ENCODE results near the gene ADGRD2. TPM values are rescaled to one million over a fixed set of nuclear protein-coding genes. Genes with fewer than 3 reads are reported as not detected.

The ADGRD2 gene
- polyA plus RNA-seq, 3 donors: not detected

- Histone ChIP-seq H3K27me3 (ENCODE audit: control insufficient read depth in 2 of 2, insufficient read depth in 2 of 2, low read length in 2 of 2) (peaks cover 0 to 10% of the 10 kb centered on the region in 2 donors), H3K4me2 (replicated peaks; ENCODE audit: extremely low read depth, low read length, poor library complexity, severe bottlenecking) (no peak overlapping the region), H3K4me1 (ENCODE audit: control insufficient read depth in 1 of 2, insufficient read depth in 2 of 2, low read length in 2 of 2) (peaks cover 0 to 12% of the 10 kb centered on the region in 2 donors), H3K36me3 (replicated peaks in 1 of 2; ENCODE audit: control insufficient read depth in 1 of 2, insufficient read depth in 2 of 2, low read length in 2 of 2) (no peaks in the 10 kb centered on the region), H2AFZ (ENCODE audit: insufficient read depth, low read depth, low read length, poor library complexity, severe bottlenecking) (no peak overlapping the region), H3K4me3 (replicated peaks in 1 of 3; ENCODE audit: low read depth in 2 of 3, low read length in 3 of 3) (no peak overlapping the region), H3K79me2 (ENCODE audit: insufficient read depth, low read length) (no peaks in the 10 kb centered on the region), H3K9ac (ENCODE audit: insufficient read depth, low read length, poor library complexity, severe bottlenecking) (no peak overlapping the region), H4K20me1 (ENCODE audit: insufficient read depth, low read length) (no peaks in the 10 kb centered on the region), H3K9me3 (replicated peaks in 1 of 2; ENCODE audit: control insufficient read depth in 1 of 2, insufficient read depth in 1 of 2, low read length in 2 of 2) (no peaks in the 10 kb centered on the region), H3K27ac (ENCODE audit: low read depth in 1 of 2, low read length in 2 of 2) (no peak overlapping the region)
- Mint-ChIP-seq H3K27ac (no peak overlapping the region), H3K27me3 (ENCODE audit: low read depth in 3 of 3) (peaks cover 2 to 14% (median 11%) of the 10 kb centered on the region in 3 donors), H3K4me3 (no peak overlapping the region), H3K4me1 (peaks cover 9% of the 10 kb centered on the region), H3K9me3 (peaks cover 0 to 2% (median 0%) of the 10 kb centered on the region in 7 donors), H3K36me3 (no peaks in the 10 kb centered on the region)
- no peak for TF ChIP-seq CTCF (IDR thresholded peaks at IDR 0.05)
- intact Hi-C loops (cut with micrococcal nuclease): no loop called here
- no peak for DNase-seq
- WGBS (ENCODE audit: insufficient coverage): 70% methylated on average over 15 of the region's 15 CpGs
Observed at GRCh38 chr9:124496463-124496862, 46.2 kb downstream of the ADGRD2 start.

- H3K27me3 ChIP-seq (ENCODE audit: control insufficient read depth in 2 of 2, insufficient read depth in 2 of 2, low read length in 2 of 2): peaks cover 3 to 20% of the 10 kb centered on the region in 2 donors
- H3K4me2 ChIP-seq (replicated peaks; ENCODE audit: extremely low read depth, low read length, poor library complexity, severe bottlenecking): no peak overlapping the region
- peaks cover 0 to 2% (median 0%) of the 10 kb centered on the region in 7 donors for H3K9me3 Mint-ChIP-seq
- H3K4me1 ChIP-seq (ENCODE audit: control insufficient read depth in 1 of 2, insufficient read depth in 2 of 2, low read length in 2 of 2): peaks cover 0 to 12% of the 10 kb centered on the region in 2 donors
- 98% methylated on average over 8 of the region's 8 CpGs for WGBS (ENCODE audit: insufficient coverage)
- H3K9ac ChIP-seq (ENCODE audit: insufficient read depth, low read length, poor library complexity, severe bottlenecking): no peak overlapping the region
- DNase-seq: no peak
- H3K27ac Mint-ChIP-seq: no peak overlapping the region
- no peaks in the 10 kb centered on the region for H4K20me1 ChIP-seq (ENCODE audit: insufficient read depth, low read length)
- intact Hi-C loops (cut with micrococcal nuclease): no loop called here
- peaks cover 9% of the 10 kb centered on the region for H3K4me1 Mint-ChIP-seq
- no peaks in the 10 kb centered on the region for H3K9me3 ChIP-seq (replicated peaks in 1 of 2; ENCODE audit: control insufficient read depth in 1 of 2, insufficient read depth in 1 of 2, low read length in 2 of 2)
- H3K79me2 ChIP-seq (ENCODE audit: insufficient read depth, low read length): no peaks in the 10 kb centered on the region
- no peak overlapping the region for H3K4me3 Mint-ChIP-seq
- no peak overlapping the region for H2AFZ ChIP-seq (ENCODE audit: insufficient read depth, low read depth, low read length, poor library complexity, severe bottlenecking)
- peaks cover 10 to 24% (median 19%) of the 10 kb centered on the region in 3 donors for H3K27me3 Mint-ChIP-seq (ENCODE audit: low read depth in 3 of 3)
- no peak overlapping the region for H3K4me3 ChIP-seq (replicated peaks in 1 of 3; ENCODE audit: low read depth in 2 of 3, low read length in 3 of 3)
- H3K27ac ChIP-seq (ENCODE audit: low read depth in 1 of 2, low read length in 2 of 2): no peak overlapping the region
- H3K36me3 ChIP-seq (replicated peaks in 1 of 2; ENCODE audit: control insufficient read depth in 1 of 2, insufficient read depth in 2 of 2, low read length in 2 of 2): no peaks in the 10 kb centered on the region
- TF ChIP-seq CTCF (IDR thresholded peaks at IDR 0.05): no peak
- H3K36me3 Mint-ChIP-seq: no peaks in the 10 kb centered on the region
Observed at GRCh38 chr9:124497441-124497840, 47.2 kb downstream of the ADGRD2 start.

Data from CD14-positive monocyte (primary cell).